ENCODE results near the gene MACC1. TPM values are rescaled to one million over a fixed set of nuclear protein-coding genes. Genes with fewer than 3 reads are reported as not detected.

Gene MACC1
- total and polyA plus RNA-seq, 9 of the 15 experiments (the other 6 are each of a cell fraction or from before 2014, with no cell fraction given): 5.9 to 30.2 (median 10.4) TPM

GRCh38 chr7:20219446-20220292, 2.5 kb upstream of the MACC1 start (continued):
- TF ChIP-seq STAT6 (CRISPR knock-in tag; IDR thresholded peaks at IDR 0.05): peak; percentile 91; the same call in 1 of the 2 replicates
- no peak for TF ChIP-seq XRCC3 (IDR thresholded peaks at IDR 0.05)
- TF ChIP-seq ZKSCAN3 (CRISPR knock-in tag; IDR thresholded peaks at IDR 0.05): no peak
- peak; percentile 53; the same call in 1 of the 2 replicates for TF ChIP-seq ZZZ3 (IDR thresholded peaks at IDR 0.05)
- TF ChIP-seq ZNF23 (CRISPR knock-in tag; IDR thresholded peaks at IDR 0.05): no peak
- TF ChIP-seq ZNF79 (CRISPR knock-in tag; IDR thresholded peaks at IDR 0.05; ENCODE audit: low read depth): no peak
- peak; percentile 79 for TF ChIP-seq HMBOX1 (IDR thresholded peaks at IDR 0.05)
- TF ChIP-seq TFAM (CRISPR knock-in tag; conservative IDR thresholded peaks at IDR 0.05): no peak
- TF ChIP-seq PHF8 (IDR thresholded peaks at IDR 0.05; ENCODE audit: borderline replicate concordance, low read length): peak; percentile 38; the same call in 1 of the 2 replicates
- TF ChIP-seq ZBTB17 (CRISPR knock-in tag; IDR thresholded peaks at IDR 0.05): peak; percentile 90
- peak; percentile 97 for TF ChIP-seq NCOA4 (IDR thresholded peaks at IDR 0.05; ENCODE audit: partially characterized antibody)
- peak; percentile 83 for TF ChIP-seq NR2C1 (IDR thresholded peaks at IDR 0.05)
- TF ChIP-seq NR2C1 (tag; IDR thresholded peaks at IDR 0.05): peak; percentile 84
- peak; percentile 100 for TF ChIP-seq CCNT2 (IDR thresholded peaks at IDR 0.05; ENCODE audit: borderline replicate concordance, extremely low read depth, insufficient read length, low read depth, low read length)
- no peak for TF ChIP-seq CEBPZ (IDR thresholded peaks at IDR 0.05; ENCODE audit: borderline replicate concordance, low read depth, low read length)
- TF ChIP-seq NCOR1 (IDR thresholded peaks at IDR 0.05): peak; percentile 100
- no peak for TF ChIP-seq NR0B1 (IDR thresholded peaks at IDR 0.05; ENCODE audit: partially characterized antibody)
- TF ChIP-seq SP1 (CRISPR knock-in tag; IDR thresholded peaks at IDR 0.05): peak; percentile 95
- peak; percentile 75 for TF ChIP-seq KLF13 (tag; IDR thresholded peaks at IDR 0.05; ENCODE audit: borderline replicate concordance, low read depth)
- peak; percentile 94 for TF ChIP-seq SMAD3 (CRISPR knock-in tag; conservative IDR thresholded peaks at IDR 0.05)
